Measurements from ENCODE around the gene ABRACL.

DNA sequence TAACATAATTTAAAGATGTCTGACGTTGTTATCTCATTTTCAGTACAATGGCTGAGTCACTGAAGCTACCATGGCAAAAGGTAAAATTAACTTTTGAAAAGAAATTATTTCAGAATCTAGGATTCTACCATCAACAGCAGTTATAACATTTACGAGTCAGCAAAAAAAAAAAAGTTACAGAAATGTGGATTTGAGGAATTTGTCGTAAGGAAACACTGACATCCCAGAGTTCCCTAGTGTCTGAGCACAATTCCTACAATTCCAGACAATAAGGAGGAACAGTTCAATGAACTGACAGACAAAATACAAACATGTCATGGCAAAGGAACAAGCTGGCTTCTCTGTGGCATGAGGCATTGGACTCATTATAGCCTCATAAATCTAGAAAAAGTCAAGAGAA lies 19.1 kb downstream of the ABRACL start:
- TF ChIP-seq CTCF (IDR thresholded peaks at IDR 0.05; ENCODE audit: extremely low read depth in 1 of 2, insufficient read depth in 1 of 2, low read depth in 1 of 2, low read length in 2 of 2) (no peak), POLR2A (IDR thresholded peaks at IDR 0.05; ENCODE audit: low read depth, low read length) (no peak), FOS (IDR thresholded peaks at IDR 0.05; ENCODE audit: borderline replicate concordance, insufficient read depth, low read length) (no peak), POLR2AphosphoS5 (IDR thresholded peaks at IDR 0.05; ENCODE audit: insufficient read depth, low read depth, low read length) (no peak), EZH2 (IDR thresholded peaks at IDR 0.05; ENCODE audit: borderline replicate concordance, low read depth, low read length, severe bottlenecking) (no peak)
